Keratinocyte (primary cell): ENCODE measurements around the gene MYL4.

Experiments
- CTCF ChIP-seq, 3 experiments: IDR thresholded peaks in 1 of 3; conservative IDR thresholded peaks in 1 of 3; optimal IDR thresholded peaks in 1 of 3; 2 replicates in 2 of 3; 3 replicates in 1 of 3; pipeline versions ENCODE3 to v1.5.1; 2011; ENCODE audit warnings: low read length in 3 of 3, mild to moderate bottlenecking in 3 of 3, moderate library complexity in 2 of 3, control low read depth in 1 of 3, inconsistent platforms in 1 of 3; ENCODE audit not compliant: insufficient read depth in 2 of 3; ENCODE audit errors: extremely low read depth in 1 of 3
- EZH2 ChIP-seq: IDR thresholded peaks from one replicate; pipeline ENCODE4 v1.6.1; 2012; ENCODE audit warnings: inconsistent platforms, mild to moderate bottlenecking, low read length, moderate library complexity

- TF ChIP-seq CTCF (optimal IDR thresholded peaks at IDR 0.05 in 1 of 3, IDR thresholded peaks at IDR 0.05 in 1 of 3, conservative IDR thresholded peaks at IDR 0.05 in 1 of 3; ENCODE audit: extremely low read depth in 1 of 3, insufficient read depth in 2 of 3, low read length in 3 of 3) (no peak), EZH2 (no peak)
These were observed 56.9 kb downstream of the MYL4 start for GRCh38 chr17:47265983-47266541.
